ENCODE results near the gene SLC27A3.

GRCh38 chr1:153727463-153728304 is 47.5 kb upstream of the SLC27A3 start, which contains the start of gene INTS3:
- TF ChIP-seq CTCF (IDR thresholded peaks at IDR 0.05) (peak in 2 of 5 experiments; percentile 18 to 19), EP300 (IDR thresholded peaks at IDR 0.05; ENCODE audit: low read depth) (no peak), POLR2A (IDR thresholded peaks at IDR 0.05) (peak; percentile 70)
